Panc1 (cell line): Measurements from ENCODE around the gene POLN. TPM values are rescaled to one million over a fixed set of nuclear protein-coding genes. Genes with fewer than 3 reads are reported as not detected.

Source experiments
- ATAC-seq: fragments of 200-7000 bp; cut with Tn5 transposase; 2 replicates; pipeline ENCODE4 v1.9.1; 2020; ENCODE audit warnings: mild to moderate bottlenecking, moderate library complexity
- BruUV-seq: library from RNA; stranded (reverse); fragments of 400-500 nt; replicated peaks from 2 replicates; lab custom pipeline; 2021; lab: Mats Ljungman, UMichigan
- CTCF ChIA-PET: fragments of 300-600 bp; sonication (Branson Sonifier 250); formaldehyde crosslinking; loops from one replicate; lab custom pipeline; 2022; ENCODE audit warnings: antibody characterized with exemption; lab: Charles Lee
- POLR2A ChIA-PET: fragments of 300-600 bp; sonication (Branson Sonifier 250); formaldehyde crosslinking; loops from one replicate; lab custom pipeline; 2022; ENCODE audit warnings: antibody characterized with exemption; lab: Charles Lee
- DNase-seq: peaks from one replicate; pipeline ENCODE4 v3.0.0-alpha.2; 2010; ENCODE audit warnings: low read depth, low spot score
- H3K27ac ChIP-seq: 2 replicates; pipeline ENCODE4 v1.5.1; 2011; ENCODE audit warnings: mild to moderate bottlenecking, low read length, inconsistent platforms
- H3K27me3 ChIP-seq: fragments of 200-500 bp; sonication (Bioruptor generic); 2 replicates; pipeline ENCODE4 v1.6.0; 2014; ENCODE audit warnings: low read length, inconsistent platforms; ENCODE audit not compliant: control insufficient read depth, insufficient read depth
- H3K36me3 ChIP-seq: fragments of 200-500 bp; sonication (Bioruptor generic); 2 replicates; pipeline ENCODE4 v1.5.1; 2014; ENCODE audit warnings: inconsistent platforms, mild to moderate bottlenecking, low read length, moderate library complexity; ENCODE audit not compliant: control insufficient read depth, insufficient read depth
- H3K4me1 ChIP-seq: 2 replicates; pipeline ENCODE4 v1.5.1; 2011; ENCODE audit warnings: inconsistent platforms, mild to moderate bottlenecking, low read length, moderate library complexity; ENCODE audit not compliant: control insufficient read depth, insufficient read depth
- H3K4me3 ChIP-seq, 2 experiments: 2 replicates each; pipeline ENCODE4 v1.5.1; 2011 to 2012; ENCODE audit warnings: low read depth in 2 of 2, low read length in 2 of 2, mild to moderate bottlenecking in 2 of 2, inconsistent platforms in 1 of 2, moderate library complexity in 1 of 2
- H3K9me3 ChIP-seq: fragments of 200-500 bp; sonication (Bioruptor generic); 2 replicates; pipeline ENCODE4 v1.5.1; 2014; ENCODE audit warnings: low read depth, mild to moderate bottlenecking, inconsistent platforms, low read length, moderate library complexity; ENCODE audit not compliant: control insufficient read depth, insufficient read depth
- POLR2AphosphoS5 ChIP-seq: IDR thresholded peaks from 2 replicates; pipeline ENCODE4 v1.6.1; 2012; ENCODE audit warnings: mild to moderate bottlenecking, low read depth, low read length, moderate library complexity
- REST ChIP-seq, 2 experiments: IDR thresholded peaks; 2 replicates each; pipeline ENCODE4 v1.6.1; 2011 to 2012; ENCODE audit warnings: low read depth in 2 of 2, control low read depth in 1 of 2, low read length in 1 of 2, mild to moderate bottlenecking in 1 of 2, moderate library complexity in 1 of 2; ENCODE audit not compliant: insufficient read depth in 1 of 2
- SIN3A ChIP-seq: IDR thresholded peaks from 2 replicates; pipeline ENCODE4 v1.6.1; 2012; ENCODE audit warnings: low read depth, mild to moderate bottlenecking, low read length, moderate library complexity, borderline replicate concordance; ENCODE audit not compliant: insufficient read depth
- TCF7L2 ChIP-seq: IDR thresholded peaks from 2 replicates; pipeline ENCODE4 v1.6.1; 2011; ENCODE audit warnings: mild to moderate bottlenecking, low read depth, low read length, inconsistent platforms
- in situ Hi-C: cut with HindIII; loops from 2 replicates; pipeline ENCODE4 v1.10.0; 2016; ENCODE audit warnings: low sequenced_read_pairs, low pct_unique_long_range_greater_than_20kb
- intact Hi-C: fragments of 100-400 bp; cut with micrococcal nuclease; formaldehyde crosslinking; loops from one replicate; pipeline ENCODE4 v1.10.0; 2022; ENCODE audit not compliant: unreplicated experiment
- total RNA-seq: library from RNA; stranded (reverse); gene quantifications from one replicate; pipeline ENCODE4 v1.2.1, GENCODE V29; 2021; ENCODE audit not compliant: unreplicated experiment
- TF ChIP-seq, protein P1 (sequence below): fragments of 450-650 bp; IDR thresholded peaks from 2 replicates; pipeline ENCODE4 v1.5.1; 2017; ENCODE audit warnings: mild to moderate bottlenecking

The POLN gene
- total RNA-seq, 1 experiment from 2014 or later = 4.3 TPM

GRCh38 chr4:2270341-2271165 lies 28.6 kb upstream of the POLN start:
- in situ Hi-C loops = no loop called here
- CTCF ChIA-PET = no interaction called here

GRCh38 chr4:2269618-2270163 lies 27.8 kb upstream of the POLN start:
- no peaks in the 10 kb centered on the region for H3K9me3 ChIP-seq
- no peaks in the 10 kb centered on the region for H3K36me3 ChIP-seq
- in situ Hi-C loops = no loop called here
- H3K4me3 ChIP-seq = no peak overlapping the region
- POLR2A ChIA-PET = no interaction called here
- H3K4me1 ChIP-seq = peaks cover 5% of the 10 kb centered on the region; the same call in 1 of the 2 replicates
- intact Hi-C loops = no loop called here
- no peak for DNase-seq
- no peaks in the 10 kb centered on the region for H3K27me3 ChIP-seq
- no peak for ATAC-seq
- CTCF ChIA-PET = no interaction called here
- no peak for TF ChIP-seq SIN3A
- TF ChIP-seq TCF7L2 = no peak
- TF ChIP-seq, protein P1, sequence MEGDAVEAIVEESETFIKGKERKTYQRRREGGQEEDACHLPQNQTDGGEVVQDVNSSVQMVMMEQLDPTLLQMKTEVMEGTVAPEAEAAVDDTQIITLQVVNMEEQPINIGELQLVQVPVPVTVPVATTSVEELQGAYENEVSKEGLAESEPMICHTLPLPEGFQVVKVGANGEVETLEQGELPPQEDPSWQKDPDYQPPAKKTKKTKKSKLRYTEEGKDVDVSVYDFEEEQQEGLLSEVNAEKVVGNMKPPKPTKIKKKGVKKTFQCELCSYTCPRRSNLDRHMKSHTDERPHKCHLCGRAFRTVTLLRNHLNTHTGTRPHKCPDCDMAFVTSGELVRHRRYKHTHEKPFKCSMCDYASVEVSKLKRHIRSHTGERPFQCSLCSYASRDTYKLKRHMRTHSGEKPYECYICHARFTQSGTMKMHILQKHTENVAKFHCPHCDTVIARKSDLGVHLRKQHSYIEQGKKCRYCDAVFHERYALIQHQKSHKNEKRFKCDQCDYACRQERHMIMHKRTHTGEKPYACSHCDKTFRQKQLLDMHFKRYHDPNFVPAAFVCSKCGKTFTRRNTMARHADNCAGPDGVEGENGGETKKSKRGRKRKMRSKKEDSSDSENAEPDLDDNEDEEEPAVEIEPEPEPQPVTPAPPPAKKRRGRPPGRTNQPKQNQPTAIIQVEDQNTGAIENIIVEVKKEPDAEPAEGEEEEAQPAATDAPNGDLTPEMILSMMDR = no peak
- no peak for TF ChIP-seq REST (IDR thresholded peaks at IDR 0.05; ENCODE audit: insufficient read depth in 1 of 2, low read depth in 2 of 2, low read length in 1 of 2)
- no peak for TF ChIP-seq POLR2AphosphoS5
- H3K27ac ChIP-seq = no peak overlapping the region
- no TSS peak for BruUV-seq

More at GRCh38 chr4:2270341-2271165, 28.6 kb upstream of the POLN start:
- ATAC-seq (no peak; the same call in 1 of the 2 replicates), DNase-seq (no peak)
- POLR2A ChIA-PET = no interaction called here
- Histone ChIP-seq H3K36me3 (no peaks in the 10 kb centered on the region), H3K27me3 (no peaks in the 10 kb centered on the region), H3K9me3 (no peaks in the 10 kb centered on the region), H3K27ac (no peak overlapping the region), H3K4me3 (no peak overlapping the region), H3K4me1 (peaks cover 5% of the 10 kb centered on the region; the same call in 1 of the 2 replicates)
- intact Hi-C loops = no loop called here
- no TSS peak for BruUV-seq
- TF ChIP-seq POLR2AphosphoS5 (no peak), TCF7L2 (no peak), REST (IDR thresholded peaks at IDR 0.05; ENCODE audit: insufficient read depth in 1 of 2, low read depth in 2 of 2, low read length in 1 of 2) (no peak), SIN3A (no peak)
- TF ChIP-seq, protein P1 = no peak
